GM12878 (cell line): Measurements from ENCODE around the gene FER1L5. TPM values are rescaled to one million over a fixed set of nuclear protein-coding genes. Genes with fewer than 3 reads are reported as not detected.

ENCODE experiments used
- ATAC-seq: fragments of 200-7000 bp; cut with Tn5 transposase; 3 replicates; pipeline ENCODE4 v1.9.1; 2020; ENCODE audit warnings: mild to moderate bottlenecking, moderate library complexity
- BruUV-seq: library from RNA; stranded (reverse); fragments of 400-500 nt; replicated peaks from 2 replicates; lab custom pipeline; 2021; lab: Mats Ljungman, UMichigan
- CTCF ChIA-PET: fragments of 300-600 bp; sonication (Branson Sonifier 250); formaldehyde crosslinking; extraction: SDS; loops from one replicate; lab custom pipeline; 2021; ENCODE audit warnings: inconsistent platforms; lab: Yijun Ruan, JAX
- POLR2A ChIA-PET: fragments of 350-600 bp; formaldehyde crosslinking; extraction: SDS; loops from one replicate; lab custom pipeline; 2021; ENCODE audit warnings: inconsistent platforms; lab: Charles Lee
- RAD21 ChIA-PET: fragments of 300-600 bp; sonication (Branson Sonifier 250); formaldehyde crosslinking; loops from one replicate; lab custom pipeline; 2023; ENCODE audit warnings: antibody characterized with exemption; ENCODE audit not compliant: unreplicated experiment; lab: Charles Lee
- SMC1A ChIA-PET: fragments of 300-600 bp; sonication (Branson Sonifier 250); formaldehyde crosslinking; loops from one replicate; lab custom pipeline; 2023; ENCODE audit not compliant: unreplicated experiment, uncharacterized antibody; lab: Charles Lee
- DNase-seq: peaks from one replicate; pipeline ENCODE4 v3.0.0-alpha.2; 2011; ENCODE audit warnings: low read depth, low spot score
- FAIRE-seq: peaks from 3 replicates; lab custom pipeline; 2011; peaks lifted over from hg19 to GRCh38; lab: Jason Lieb, UNC
- H2AFZ ChIP-seq: 2 replicates; pipeline ENCODE4 v1.6.0; 2011; ENCODE audit warnings: low read depth, low read length, control low read depth; ENCODE audit not compliant: control insufficient read depth
- H3K27ac ChIP-seq: 2 replicates; pipeline ENCODE4 v1.5.1; 2011; ENCODE audit warnings: control low read depth; ENCODE audit not compliant: control insufficient read depth, insufficient read depth
- H3K27me3 ChIP-seq, 2 experiments: replicated peaks in 1 of 2; 2 replicates each; pipeline versions ENCODE4 v1.6.0 to v1.6.1; 2011; ENCODE audit warnings: low read length in 1 of 2; ENCODE audit not compliant: control insufficient read depth in 2 of 2, insufficient read depth in 2 of 2
- H3K36me3 ChIP-seq, 2 experiments: 2 replicates each; pipeline ENCODE4 v1.5.1; 2011; ENCODE audit warnings: low read length in 1 of 2; ENCODE audit not compliant: control insufficient read depth in 2 of 2, insufficient read depth in 2 of 2
- H3K4me1 ChIP-seq: 2 replicates; pipeline ENCODE4 v1.6.1; 2011; ENCODE audit warnings: mild to moderate bottlenecking, low read length, moderate library complexity, mixed read lengths; ENCODE audit not compliant: control insufficient read depth, insufficient read depth
- H3K4me2 ChIP-seq: 2 replicates; pipeline ENCODE4 v1.6.0; 2011; ENCODE audit warnings: control low read depth; ENCODE audit not compliant: control insufficient read depth, insufficient read depth
- H3K4me3 ChIP-seq: fragments of 200-600 bp; sonication (generic); 2 replicates; pipeline ENCODE4 v1.5.1; 2016
- H3K79me2 ChIP-seq: 2 replicates; pipeline ENCODE4 v1.6.0; 2011; ENCODE audit warnings: low read length; ENCODE audit not compliant: control insufficient read depth, insufficient read depth
- H3K9ac ChIP-seq: 2 replicates; pipeline ENCODE4 v1.8.0; 2011; ENCODE audit warnings: low read length, control low read depth, mixed read lengths; ENCODE audit not compliant: control insufficient read depth, insufficient read depth
- H3K9me3 ChIP-seq: replicated peaks from 3 replicates; pipeline ENCODE4 v1.5.1; 2011; ENCODE audit warnings: mild to moderate bottlenecking, low read length; ENCODE audit not compliant: control insufficient read depth, insufficient read depth
- H4K20me1 ChIP-seq: 2 replicates; pipeline ENCODE4 v1.6.0; 2011; ENCODE audit not compliant: control insufficient read depth, insufficient read depth
- BCL11A ChIP-seq: IDR thresholded peaks from 2 replicates; pipeline ENCODE4 v1.6.1; 2011; ENCODE audit warnings: low read depth, low read length
- CREB1 ChIP-seq: IDR thresholded peaks from 2 replicates; pipeline ENCODE4 v1.6.1; 2012; ENCODE audit warnings: low read depth, mild to moderate bottlenecking, inconsistent platforms
- CREM ChIP-seq: IDR thresholded peaks from 2 replicates; pipeline ENCODE4 v1.6.1; 2014; ENCODE audit warnings: antibody characterized with exemption, low read depth
- FOS ChIP-seq: IDR thresholded peaks from 3 replicates; pipeline ENCODE4 v1.6.1; 2011; ENCODE audit warnings: borderline replicate concordance; ENCODE audit not compliant: insufficient read length; ENCODE audit errors: extremely low read depth
- JUNB ChIP-seq: IDR thresholded peaks from 2 replicates; pipeline ENCODE4 v1.6.1; 2016; ENCODE audit warnings: antibody characterized with exemption, mild to moderate bottlenecking
- MEF2B ChIP-seq: fragments of 450-650 bp; IDR thresholded peaks from 2 replicates; pipeline ENCODE4 v1.6.1; 2018; ENCODE audit warnings: mild to moderate bottlenecking, moderate library complexity; ENCODE audit not compliant: partially characterized antibody, poor library complexity, severe bottlenecking
- POLR2AphosphoS5 ChIP-seq: IDR thresholded peaks from 2 replicates; pipeline ENCODE4 v1.6.1; 2011; ENCODE audit warnings: mild to moderate bottlenecking, low read length, inconsistent platforms
- RCOR1 ChIP-seq: conservative IDR thresholded peaks from 2 replicates; pipeline ENCODE4 v1.6.1; 2012; ENCODE audit warnings: low read depth, low read length, improper control_type of control experiment
- SMC3 ChIP-seq: IDR thresholded peaks from 2 replicates; pipeline ENCODE4 v1.6.1; 2011; ENCODE audit warnings: low read length, improper control_type of control experiment, borderline replicate concordance
- SREBF2 ChIP-seq: IDR thresholded peaks from 2 replicates; pipeline ENCODE4 v1.6.1; 2012; ENCODE audit warnings: mild to moderate bottlenecking, low read length
- ZNF217 ChIP-seq: fragments of 450-650 bp; IDR thresholded peaks from 2 replicates; pipeline ENCODE4 v1.6.1; 2017; ENCODE audit warnings: antibody characterized with exemption, mild to moderate bottlenecking
- WGBS: methylation state at CpG from one replicate; pipeline ENCODE4 v1.1.6; 2016; ENCODE audit warnings: low lambda C conversion rate; ENCODE audit not compliant: insufficient replicate concordance, insufficient coverage; ENCODE audit errors: missing lambda C conversion rate; 5-methylcytosine and 5-hydroxymethylcytosine counted together
- in situ Hi-C: fragments of 300-500 bp; cut with MboI; formaldehyde crosslinking; loops from 9 replicates; pipeline ENCODE4 v1.14.3; 2018; ENCODE audit warnings: mixed read lengths
- intact Hi-C: fragments of 100-400 bp; cut with micrococcal nuclease; formaldehyde crosslinking; loops from one replicate; pipeline ENCODE4 v1.14.2; 2022; ENCODE audit not compliant: unreplicated experiment
- polyA plus RNA-seq, 11 experiments: library from polyadenylated mRNA; depleted of rRNA in 4 of 11; unstranded in 6 of 11; stranded (reverse) in 5 of 11; fragments of >200 nt; fragmentation: Nextera tagmentation in 4 of 11; fragmentation: Illumina TruSeq in 1 of 11; extraction: Ambion mirVana in 4 of 11; extraction: Trizol in 1 of 11; gene quantifications; 1 replicate in 1 of 11; 2 replicates in 10 of 11; pipeline versions ENCODE4 v1.2.1 to v1.2.3, GENCODE V29; 2011 to 2016; ENCODE audit warnings: inconsistent platforms in 2 of 11, missing spikeins in 2 of 11, low read depth in 1 of 11
- total RNA-seq, 4 experiments: library from RNA; depleted of rRNA in 3 of 4; stranded (reverse); fragments of >200 nt in 3 of 4; fragmentation: Illumina TruSeq in 1 of 4; extraction: Trizol in 1 of 4; gene quantifications; 2 replicates each; pipeline versions ENCODE4 v1.2.1 to v1.2.3, GENCODE V29; 2013 to 2021
- TF ChIP-seq, protein P1 (sequence below): IDR thresholded peaks from 2 replicates; pipeline ENCODE4 v1.6.1; 2011; ENCODE audit warnings: mild to moderate bottlenecking, low read depth, low read length, moderate library complexity; ENCODE audit not compliant: insufficient replicate concordance
- TF ChIP-seq, protein P2 (sequence below): fragments of 450-650 bp; formaldehyde crosslinking; IDR thresholded peaks from 2 replicates; pipeline ENCODE4 v1.4.0; 2022; ENCODE audit warnings: mild to moderate bottlenecking, moderate library complexity
- TF ChIP-seq, protein P3 (sequence below): fragments of 150-350 bp; IDR thresholded peaks from 2 replicates; pipeline ENCODE4 v1.6.1; 2016; ENCODE audit warnings: low read depth, low read length

FER1L5 gene
- total and polyA plus RNA-seq, 10 of the 15 experiments (the other 5 are each of a cell fraction or from before 2014, with no cell fraction given): not detected

DNA sequence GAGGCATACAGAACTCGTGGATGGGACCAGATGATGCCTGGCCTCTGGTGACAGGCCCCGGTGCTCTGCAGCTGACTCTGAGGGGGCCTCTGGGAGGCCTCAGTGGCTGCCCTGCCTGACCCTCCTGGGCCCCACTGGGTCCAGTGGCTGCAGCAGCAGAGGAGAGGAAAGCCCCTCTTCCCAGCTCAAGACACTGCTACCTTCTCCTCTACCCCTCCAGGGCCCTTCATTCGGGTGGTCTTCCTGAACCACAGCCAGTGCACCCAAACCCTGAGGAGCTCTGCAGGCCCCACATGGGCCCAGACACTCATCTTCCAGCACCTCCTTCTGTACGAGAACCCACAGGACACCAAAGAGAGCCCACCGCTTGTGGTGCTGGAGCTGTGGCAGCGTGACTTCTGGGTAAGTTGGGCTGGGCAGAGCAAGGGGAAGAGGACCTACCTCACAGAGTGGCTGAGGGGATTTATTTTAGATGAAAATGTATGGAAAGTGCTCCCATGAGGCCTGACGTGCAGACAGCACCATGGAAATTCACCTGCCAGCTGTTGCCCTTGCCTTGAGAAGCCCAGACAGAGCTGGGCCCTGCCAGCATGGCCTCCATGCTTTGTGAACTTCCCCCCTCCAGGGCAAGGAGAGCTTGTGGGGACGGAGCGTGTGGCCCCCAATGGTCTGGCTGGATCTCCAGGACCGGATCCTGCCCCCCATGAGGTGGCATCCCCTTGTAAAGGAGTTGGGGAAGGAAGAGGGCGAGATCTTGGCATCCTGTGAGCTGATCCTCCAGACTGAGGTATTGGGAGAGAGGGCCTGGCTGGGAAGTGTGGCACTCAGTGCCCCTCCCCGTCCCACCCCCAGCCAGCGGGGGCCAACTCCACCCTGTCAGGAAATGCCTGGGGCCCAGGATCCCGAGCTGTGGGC, 51.0 kb downstream of the FER1L5 start:
- in situ Hi-C loops: no loop called here
- FAIRE-seq (no peak), ATAC-seq (no peak), DNase-seq (no peak)
- ChIA-PET CTCF (no interaction called here), POLR2A (no interaction called here), RAD21 (interaction anchor here (1.0 kb wide), 1 partner anchor 107 kb away, joined by 3 read pairs; no protein-coding TSS in a partner anchor), SMC1A (no interaction called here)
- no peaks in the 10 kb centered on the region for H3K79me2 ChIP-seq
- H3K27ac ChIP-seq: no peak overlapping the region
- H3K4me2 ChIP-seq: no peak overlapping the region
- H2AFZ ChIP-seq: no peak overlapping the region
- H3K9me3 ChIP-seq: no peaks in the 10 kb centered on the region
- no peaks in the 10 kb centered on the region for H3K4me1 ChIP-seq
- no peak overlapping the region for H3K4me3 ChIP-seq
- intact Hi-C loops: no loop called here
- H3K9ac ChIP-seq: no peak overlapping the region
- H3K27me3 ChIP-seq: no peaks in the 10 kb centered on the region
- TF ChIP-seq FOS (no peak), RCOR1 (no peak), MEF2B (no peak), SREBF2 (no peak), SMC3 (no peak), JUNB (no peak), POLR2AphosphoS5 (no peak), BCL11A (no peak), CREM (no peak), CREB1 (no peak), ZNF217 (no peak)
- TF ChIP-seq, protein P1, sequence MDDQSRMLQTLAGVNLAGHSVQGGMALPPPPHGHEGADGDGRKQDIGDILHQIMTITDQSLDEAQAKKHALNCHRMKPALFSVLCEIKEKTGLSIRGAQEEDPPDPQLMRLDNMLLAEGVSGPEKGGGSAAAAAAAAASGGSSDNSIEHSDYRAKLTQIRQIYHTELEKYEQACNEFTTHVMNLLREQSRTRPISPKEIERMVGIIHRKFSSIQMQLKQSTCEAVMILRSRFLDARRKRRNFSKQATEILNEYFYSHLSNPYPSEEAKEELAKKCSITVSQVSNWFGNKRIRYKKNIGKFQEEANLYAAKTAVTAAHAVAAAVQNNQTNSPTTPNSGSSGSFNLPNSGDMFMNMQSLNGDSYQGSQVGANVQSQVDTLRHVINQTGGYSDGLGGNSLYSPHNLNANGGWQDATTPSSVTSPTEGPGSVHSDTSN: no peak
- TF ChIP-seq, protein P2, sequence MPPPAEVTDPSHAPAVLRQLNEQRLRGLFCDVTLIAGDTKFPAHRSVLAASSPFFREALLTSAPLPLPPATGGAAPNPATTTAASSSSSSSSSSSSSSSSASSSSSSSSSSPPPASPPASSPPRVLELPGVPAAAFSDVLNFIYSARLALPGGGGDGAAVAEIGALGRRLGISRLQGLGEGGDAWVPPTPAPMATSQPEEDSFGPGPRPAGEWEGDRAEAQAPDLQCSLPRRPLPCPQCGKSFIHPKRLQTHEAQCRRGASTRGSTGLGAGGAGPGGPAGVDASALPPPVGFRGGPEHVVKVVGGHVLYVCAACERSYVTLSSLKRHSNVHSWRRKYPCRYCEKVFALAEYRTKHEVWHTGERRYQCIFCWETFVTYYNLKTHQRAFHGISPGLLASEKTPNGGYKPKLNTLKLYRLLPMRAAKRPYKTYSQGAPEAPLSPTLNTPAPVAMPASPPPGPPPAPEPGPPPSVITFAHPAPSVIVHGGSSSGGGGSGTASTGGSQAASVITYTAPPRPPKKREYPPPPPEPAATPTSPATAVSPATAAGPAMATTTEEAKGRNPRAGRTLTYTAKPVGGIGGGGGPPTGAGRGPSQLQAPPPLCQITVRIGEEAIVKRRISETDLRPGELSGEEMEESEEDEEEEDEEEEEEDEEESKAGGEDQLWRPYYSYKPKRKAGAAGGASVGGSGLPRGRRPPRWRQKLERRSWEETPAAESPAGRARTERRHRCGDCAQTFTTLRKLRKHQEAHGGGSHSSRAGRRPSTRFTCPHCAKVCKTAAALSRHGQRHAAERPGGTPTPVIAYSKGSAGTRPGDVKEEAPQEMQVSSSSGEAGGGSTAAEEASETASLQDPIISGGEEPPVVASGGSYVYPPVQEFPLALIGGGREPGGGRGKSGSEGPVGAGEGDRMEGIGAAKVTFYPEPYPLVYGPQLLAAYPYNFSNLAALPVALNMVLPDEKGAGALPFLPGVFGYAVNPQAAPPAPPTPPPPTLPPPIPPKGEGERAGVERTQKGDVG (CRISPR knock-in tag): no peak
- TF ChIP-seq, protein P3, sequence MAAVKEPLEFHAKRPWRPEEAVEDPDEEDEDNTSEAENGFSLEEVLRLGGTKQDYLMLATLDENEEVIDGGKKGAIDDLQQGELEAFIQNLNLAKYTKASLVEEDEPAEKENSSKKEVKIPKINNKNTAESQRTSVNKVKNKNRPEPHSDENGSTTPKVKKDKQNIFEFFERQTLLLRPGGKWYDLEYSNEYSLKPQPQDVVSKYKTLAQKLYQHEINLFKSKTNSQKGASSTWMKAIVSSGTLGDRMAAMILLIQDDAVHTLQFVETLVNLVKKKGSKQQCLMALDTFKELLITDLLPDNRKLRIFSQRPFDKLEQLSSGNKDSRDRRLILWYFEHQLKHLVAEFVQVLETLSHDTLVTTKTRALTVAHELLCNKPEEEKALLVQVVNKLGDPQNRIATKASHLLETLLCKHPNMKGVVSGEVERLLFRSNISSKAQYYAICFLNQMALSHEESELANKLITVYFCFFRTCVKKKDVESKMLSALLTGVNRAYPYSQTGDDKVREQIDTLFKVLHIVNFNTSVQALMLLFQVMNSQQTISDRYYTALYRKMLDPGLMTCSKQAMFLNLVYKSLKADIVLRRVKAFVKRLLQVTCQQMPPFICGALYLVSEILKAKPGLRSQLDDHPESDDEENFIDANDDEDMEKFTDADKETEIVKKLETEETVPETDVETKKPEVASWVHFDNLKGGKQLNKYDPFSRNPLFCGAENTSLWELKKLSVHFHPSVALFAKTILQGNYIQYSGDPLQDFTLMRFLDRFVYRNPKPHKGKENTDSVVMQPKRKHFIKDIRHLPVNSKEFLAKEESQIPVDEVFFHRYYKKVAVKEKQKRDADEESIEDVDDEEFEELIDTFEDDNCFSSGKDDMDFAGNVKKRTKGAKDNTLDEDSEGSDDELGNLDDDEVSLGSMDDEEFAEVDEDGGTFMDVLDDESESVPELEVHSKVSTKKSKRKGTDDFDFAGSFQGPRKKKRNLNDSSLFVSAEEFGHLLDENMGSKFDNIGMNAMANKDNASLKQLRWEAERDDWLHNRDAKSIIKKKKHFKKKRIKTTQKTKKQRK: no peak
- no peaks in the 10 kb centered on the region for H4K20me1 ChIP-seq
- no TSS peak for BruUV-seq
- H3K36me3 ChIP-seq: no peaks in the 10 kb centered on the region
- 38% methylated on average over 14 of the region's 14 CpGs for WGBS
